Peyer's patch (tissue), 4 donors: ENCODE data around the gene MEF2C.

ENCODE experiments used
- CTCF ChIP-seq, 6 experiments: fragments of 450-650 bp in 4 of 6; fragments of 200-600 bp in 2 of 6; sonication (generic) in 1 of 6; IDR thresholded peaks; one replicate each; pipeline ENCODE4 v1.5.1; 2017 to 2019; ENCODE audit warnings: antibody characterized with exemption in 6 of 6, mild to moderate bottlenecking in 3 of 6, moderate library complexity in 1 of 6
- POLR2A ChIP-seq, 2 donors: fragments of 450-650 bp; IDR thresholded peaks; one replicate each; pipeline ENCODE4 v1.5.1; 2017; ENCODE audit warnings: antibody characterized with exemption in 2 of 2, mild to moderate bottlenecking in 2 of 2, moderate library complexity in 2 of 2

GRCh38 chr5:88719434-88719833, 163.6 kb downstream of the MEF2C start:
- TF ChIP-seq CTCF (IDR thresholded peaks at IDR 0.05) (no peak), POLR2A (IDR thresholded peaks at IDR 0.05) (no peak)
